T-helper 1 cell treated with Interleukin-12 subunit alpha and Interleukin-12 subunit beta and Interleukin-4 antibody, amounts not matched to agents 30 μg/mL and 1 μg/mL, for 36 hours (primary cell): ENCODE results near the gene LYPD5.
"Not testable (repeated sequence)": the region's sequence is repeated elsewhere in the genome, so short reads cannot be mapped to it uniquely, and the experiment has no call there.

Experiments
- H3K27ac Mint-ChIP-seq: one replicate; pipeline ENCODE4 v1.8.0; 2021; ENCODE audit warnings: mild to moderate bottlenecking, mixed read lengths
- H3K27me3 Mint-ChIP-seq: one replicate; pipeline ENCODE4 v1.8.0; 2021; ENCODE audit warnings: low read depth, mixed read lengths
- H3K36me3 Mint-ChIP-seq: one replicate; pipeline ENCODE4 v1.8.0; 2021; ENCODE audit warnings: low read depth, mixed read lengths
- H3K4me1 Mint-ChIP-seq: one replicate; pipeline ENCODE4 v1.8.0; 2021; ENCODE audit warnings: low read depth, mixed read lengths
- H3K4me3 Mint-ChIP-seq: one replicate; pipeline ENCODE4 v1.8.0; 2021; ENCODE audit warnings: mild to moderate bottlenecking, moderate library complexity, mixed read lengths
- H3K9me3 Mint-ChIP-seq: one replicate; pipeline ENCODE4 v1.8.0; 2021; ENCODE audit warnings: mixed read lengths

The LYPD5 gene, protein sequence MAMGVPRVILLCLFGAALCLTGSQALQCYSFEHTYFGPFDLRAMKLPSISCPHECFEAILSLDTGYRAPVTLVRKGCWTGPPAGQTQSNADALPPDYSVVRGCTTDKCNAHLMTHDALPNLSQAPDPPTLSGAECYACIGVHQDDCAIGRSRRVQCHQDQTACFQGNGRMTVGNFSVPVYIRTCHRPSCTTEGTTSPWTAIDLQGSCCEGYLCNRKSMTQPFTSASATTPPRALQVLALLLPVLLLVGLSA

DNA sequence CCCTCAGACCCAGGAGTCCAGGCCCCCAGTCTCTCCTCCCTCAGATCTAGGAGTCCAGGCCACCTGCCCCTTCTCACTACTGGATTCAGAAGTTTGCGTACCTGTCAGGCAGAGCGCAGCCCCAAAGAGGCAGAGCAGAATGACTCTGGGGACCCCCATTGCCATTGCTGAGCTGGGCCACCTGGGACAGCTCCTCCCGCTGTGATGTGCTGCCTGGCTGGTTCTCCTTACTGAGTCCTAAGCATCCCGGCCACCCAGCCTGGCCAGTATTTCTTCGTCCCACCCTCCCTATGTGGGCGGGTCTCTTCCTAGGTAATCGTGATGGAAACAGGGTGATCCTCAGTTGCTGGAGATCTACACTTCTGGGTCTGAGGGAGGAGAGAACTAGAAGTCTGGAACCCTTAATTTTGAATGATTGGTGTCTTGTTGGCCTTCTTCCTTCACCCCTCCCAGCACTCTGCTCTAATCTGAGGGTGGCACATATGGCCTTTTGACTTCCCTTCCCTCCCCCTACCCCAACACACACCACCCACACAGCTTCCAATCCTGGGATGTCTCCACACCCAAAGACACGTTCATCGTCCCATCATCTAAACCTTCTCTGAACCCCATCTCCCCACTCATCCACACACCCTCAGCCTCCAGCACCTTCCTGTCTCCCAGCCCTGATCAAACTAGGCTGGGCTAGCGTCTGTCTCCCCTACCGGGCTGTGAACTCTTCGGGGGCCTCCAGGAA is at the start of gene LYPD5:
LYPD5 (minus strand) TSS at position 232 of the 736 bp plus-strand sequence; CDS start at position 165, 67 bp downstream.
- Mint-ChIP-seq H3K9me3 (no peaks in the 10 kb centered on the region), H3K27ac (no peak within 1 kb of the TSS), H3K27me3 (peaks cover 12% of the 10 kb centered on the region), H3K36me3 (no peaks in the 10 kb centered on the region), H3K4me1 (peaks cover 5% of the 10 kb centered on the region), H3K4me3 (no peak within 1 kb of the TSS)

DNA sequence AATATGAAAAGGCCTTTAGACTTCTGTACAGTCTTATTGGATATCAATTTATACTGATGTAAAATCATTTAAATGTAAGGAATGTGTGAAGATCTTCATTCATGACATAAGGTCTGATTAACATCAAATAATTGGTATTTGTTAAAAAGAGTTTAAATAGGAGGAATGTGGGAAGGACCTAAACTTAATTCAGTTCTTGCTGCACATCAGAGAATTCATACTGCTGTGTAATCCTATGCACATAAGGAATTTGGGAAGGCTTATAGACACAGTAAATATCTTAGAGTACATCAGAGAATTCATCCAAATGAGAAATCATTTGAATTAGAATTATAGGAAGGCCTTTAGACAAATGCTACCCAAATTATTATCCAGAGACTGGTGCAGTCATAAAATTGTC is 46.6 kb upstream of the LYPD5 start:
- Mint-ChIP-seq H3K9me3 (peaks cover 71% of the 10 kb centered on the region), H3K4me3 (no peak overlapping the region), H3K36me3 (peaks cover 19% of the 10 kb centered on the region), H3K4me1 (no peaks in the 10 kb centered on the region), H3K27me3 (no peaks in the 10 kb centered on the region), H3K27ac (no peak overlapping the region)

DNA sequence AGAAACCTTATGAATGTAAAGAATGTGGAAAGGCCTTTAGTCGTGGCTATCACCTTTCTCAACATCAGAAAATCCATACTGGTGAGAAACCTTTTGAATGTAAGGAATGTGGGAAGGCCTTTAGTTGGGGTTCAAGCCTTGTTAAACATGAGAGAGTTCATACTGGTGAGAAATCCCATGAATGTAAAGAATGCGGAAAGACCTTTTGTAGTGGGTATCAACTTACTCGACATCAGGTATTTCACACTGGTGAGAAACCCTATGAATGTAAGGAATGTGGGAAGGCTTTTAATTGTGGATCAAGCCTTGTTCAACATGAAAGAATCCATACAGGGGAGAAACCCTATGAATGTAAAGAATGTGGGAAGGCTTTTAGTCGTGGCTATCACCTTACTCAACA is 45.6 kb upstream of the LYPD5 start:
- Mint-ChIP-seq H3K27ac (no peak overlapping the region), H3K27me3 (no peaks in the 10 kb centered on the region), H3K9me3 (peaks cover 71% of the 10 kb centered on the region), H3K36me3 (peaks cover 19% of the 10 kb centered on the region), H3K4me1 (no peaks in the 10 kb centered on the region), H3K4me3 (no peak overlapping the region)

DNA sequence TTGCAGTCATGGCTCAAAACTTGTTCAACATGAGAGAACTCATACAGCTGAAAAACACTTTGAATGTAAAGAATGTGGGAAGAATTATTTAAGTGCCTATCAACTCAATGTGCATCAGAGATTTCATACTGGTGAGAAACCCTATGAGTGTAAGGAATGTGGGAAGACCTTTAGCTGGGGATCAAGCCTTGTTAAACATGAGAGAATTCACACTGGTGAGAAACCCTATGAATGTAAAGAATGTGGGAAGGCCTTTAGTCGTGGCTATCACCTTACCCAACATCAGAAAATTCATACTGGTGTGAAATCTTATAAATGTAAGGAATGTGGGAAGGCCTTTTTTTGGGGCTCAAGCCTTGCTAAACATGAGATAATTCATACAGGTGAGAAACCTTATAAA is 45.0 kb upstream of the LYPD5 start:
- H3K4me1 Mint-ChIP-seq = no peaks in the 10 kb centered on the region
- H3K36me3 Mint-ChIP-seq = peaks cover 22% of the 10 kb centered on the region
- peaks cover 66% of the 10 kb centered on the region for H3K9me3 Mint-ChIP-seq
- H3K27ac Mint-ChIP-seq = no peak overlapping the region
- no peaks in the 10 kb centered on the region for H3K27me3 Mint-ChIP-seq
- H3K4me3 Mint-ChIP-seq = no peak overlapping the region

DNA sequence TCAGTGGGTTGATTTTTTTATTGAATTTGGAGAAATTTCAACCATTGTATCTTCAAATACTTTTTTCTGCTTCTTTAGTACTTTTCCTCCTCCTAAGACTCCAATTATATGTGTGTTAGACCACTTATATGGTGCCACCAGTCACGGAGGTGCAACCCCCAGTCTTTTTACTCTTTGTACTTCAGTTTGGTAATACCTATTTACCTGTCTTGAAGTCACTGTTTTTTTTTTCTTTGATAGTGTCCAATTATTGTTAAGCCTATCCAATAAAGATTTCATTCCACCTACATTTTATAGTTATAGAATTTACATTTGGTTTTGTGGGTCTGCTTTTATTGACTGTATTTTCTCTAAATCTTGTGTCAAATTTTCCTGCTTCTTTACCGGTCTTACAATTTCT is 39.8 kb upstream of the LYPD5 start:
- Mint-ChIP-seq H3K4me1 (no peaks in the 10 kb centered on the region), H3K9me3 (peaks cover 64% of the 10 kb centered on the region), H3K27ac (no peak overlapping the region), H3K27me3 (no peaks in the 10 kb centered on the region), H3K4me3 (no peak overlapping the region), H3K36me3 (peaks cover 48% of the 10 kb centered on the region)

DNA sequence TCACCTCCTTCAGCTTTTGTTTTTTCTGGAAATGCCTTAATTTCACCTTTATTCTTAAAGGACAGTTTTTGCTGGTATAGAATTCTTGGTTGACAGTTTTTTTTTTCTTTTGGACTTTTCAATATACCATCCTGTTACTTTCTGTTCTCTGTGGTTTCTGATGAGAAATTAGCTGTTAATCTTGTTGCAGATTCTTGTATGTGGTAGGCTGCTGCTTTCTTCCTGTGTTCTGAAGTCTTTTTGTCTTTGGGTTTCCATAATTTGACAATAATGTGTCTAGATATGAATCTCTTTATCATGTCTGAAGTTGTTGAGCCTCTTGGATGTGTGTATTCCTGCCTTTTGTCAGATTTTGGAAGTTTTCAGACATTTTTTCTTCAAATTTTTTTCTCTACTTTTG is 36.9 kb upstream of the LYPD5 start:
- no peak overlapping the region for H3K27ac Mint-ChIP-seq

DNA sequence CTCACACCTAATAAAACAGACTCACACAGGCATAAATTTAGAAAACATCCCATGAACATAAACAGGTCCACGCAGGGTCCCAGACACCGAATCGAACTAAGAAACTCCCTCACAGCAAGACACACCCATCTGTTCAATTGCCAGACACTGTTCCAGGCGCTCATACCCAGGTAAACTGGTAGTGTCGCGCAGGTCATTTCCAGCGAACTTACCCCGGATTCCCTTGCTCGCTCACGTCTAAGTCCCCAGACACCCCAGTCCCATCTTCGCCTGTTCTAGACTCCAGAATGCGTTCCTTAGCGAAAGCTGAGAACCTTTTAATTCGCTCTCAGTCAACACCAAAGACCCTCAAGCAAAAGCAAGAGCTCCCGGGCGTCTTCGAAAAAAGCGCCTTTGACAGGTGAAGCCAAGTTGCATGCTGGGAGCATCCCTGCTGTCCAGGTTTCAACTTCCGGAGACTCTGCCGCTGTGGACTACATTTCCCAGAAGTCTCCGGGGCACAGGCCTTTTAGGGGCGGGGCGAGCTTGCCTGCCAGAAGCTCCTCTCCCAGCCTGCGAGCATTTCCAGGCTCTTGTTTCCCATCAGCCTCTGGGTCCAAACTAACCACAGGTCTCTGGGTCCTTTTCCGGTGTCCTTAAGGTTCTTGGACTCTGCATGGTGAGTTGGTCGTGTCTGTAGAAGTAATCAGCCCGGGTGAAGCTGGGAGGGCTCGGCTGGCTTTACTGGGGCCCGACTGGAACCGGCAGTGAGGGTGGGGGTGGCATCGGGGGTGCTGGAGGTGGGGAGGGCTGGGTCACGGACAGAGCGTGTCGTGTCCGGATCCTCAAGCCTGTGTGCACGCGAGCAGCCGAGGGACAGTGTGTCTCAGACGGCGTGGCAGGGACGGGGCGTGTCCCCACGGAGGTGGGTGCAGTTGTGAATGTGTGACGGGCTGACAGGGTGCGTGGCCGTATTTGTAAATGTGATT is 24.8 kb upstream of the LYPD5 start, which contains the start of gene ZNF283:
ZNF283 (plus strand) TSS at position 535 of the 968 bp plus-strand sequence. CDS start 6,184 bp downstream, outside the sequence.
- Mint-ChIP-seq H3K4me3 (peak within 1 kb of the TSS; percentile 85), H3K4me1 (peaks cover 19% of the 10 kb centered on the region), H3K36me3 (peaks cover 27% of the 10 kb centered on the region), H3K27me3 (no peaks in the 10 kb centered on the region), H3K27ac (no peak within 1 kb of the TSS), H3K9me3 (peaks cover 31% of the 10 kb centered on the region)

More for the DNA sequence above, 36.9 kb upstream of the LYPD5 start:
- Mint-ChIP-seq H3K36me3 (peaks cover 62% of the 10 kb centered on the region), H3K27me3 (no peaks in the 10 kb centered on the region), H3K4me3 (no peak overlapping the region), H3K4me1 (no peaks in the 10 kb centered on the region), H3K9me3 (peaks cover 65% of the 10 kb centered on the region)

DNA sequence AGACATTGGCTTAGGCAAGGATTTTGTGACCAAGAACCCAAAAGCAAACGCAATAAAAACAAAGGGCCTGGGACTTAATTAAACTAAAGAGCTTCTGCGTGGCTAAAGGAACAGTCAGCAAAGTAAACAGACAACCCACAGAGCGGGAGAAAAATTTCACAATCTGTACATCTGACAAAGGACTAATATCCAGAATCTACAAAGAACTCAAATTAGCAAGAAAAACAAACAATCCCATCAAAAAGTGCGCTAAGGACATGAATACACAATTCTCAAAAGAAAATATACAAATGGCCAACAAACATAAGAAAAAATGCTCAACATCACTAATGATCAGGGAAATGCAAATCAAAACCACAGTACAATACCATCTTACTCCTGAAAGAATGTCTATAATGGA is 22.3 kb upstream of the LYPD5 start:
- peaks cover 38% of the 10 kb centered on the region for H3K9me3 Mint-ChIP-seq
- peaks cover 15% of the 10 kb centered on the region for H3K27me3 Mint-ChIP-seq
- H3K36me3 Mint-ChIP-seq = peaks cover 20% of the 10 kb centered on the region
- not testable (repeated sequence) for H3K4me3 Mint-ChIP-seq, H3K27ac Mint-ChIP-seq
- H3K4me1 Mint-ChIP-seq = peaks cover 28% of the 10 kb centered on the region

DNA sequence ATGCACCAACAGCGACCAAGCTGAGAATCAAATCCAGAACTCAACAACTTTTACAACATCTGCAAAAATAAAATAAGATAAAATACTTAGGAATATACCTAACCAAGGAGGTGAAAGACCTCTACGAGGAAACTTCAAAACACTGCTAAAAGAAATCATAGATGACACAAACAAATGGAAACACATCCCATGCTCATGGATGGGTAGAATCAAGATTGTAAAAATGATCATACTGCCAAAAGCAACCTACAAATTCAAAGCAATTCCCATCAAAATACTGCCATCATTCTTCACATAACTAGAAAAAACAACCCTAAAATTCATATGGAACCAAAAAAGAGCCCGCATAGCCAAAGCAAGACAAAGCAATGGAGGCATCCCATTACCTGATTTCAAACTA is 21.6 kb upstream of the LYPD5 start:
- H3K36me3 Mint-ChIP-seq = peaks cover 14% of the 10 kb centered on the region
- peaks cover 28% of the 10 kb centered on the region for H3K4me1 Mint-ChIP-seq
- peaks cover 38% of the 10 kb centered on the region for H3K9me3 Mint-ChIP-seq
- H3K27me3 Mint-ChIP-seq = peaks cover 15% of the 10 kb centered on the region
- H3K27ac Mint-ChIP-seq, H3K4me3 Mint-ChIP-seq: not testable (repeated sequence)

DNA sequence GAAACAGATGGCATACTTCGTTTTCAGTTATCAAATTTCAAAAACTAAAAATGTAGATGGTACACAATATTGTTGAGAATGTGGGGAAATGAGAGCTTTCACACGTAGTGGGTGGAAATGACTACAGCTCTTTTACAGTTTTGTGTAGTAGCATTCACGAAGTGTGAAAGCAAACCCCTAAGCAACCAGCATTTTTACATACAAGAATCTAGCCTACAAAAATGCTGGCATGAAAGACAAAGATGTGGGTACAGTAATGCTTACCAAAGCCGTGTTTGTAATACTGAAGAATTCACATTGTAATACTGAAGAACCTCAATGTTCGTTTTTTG is 18.6 kb upstream of the LYPD5 start:
- peaks cover 35% of the 10 kb centered on the region for H3K9me3 Mint-ChIP-seq
- H3K27me3 Mint-ChIP-seq = peaks cover 20% of the 10 kb centered on the region
- peaks cover 10% of the 10 kb centered on the region for H3K4me1 Mint-ChIP-seq
- peaks cover 6% of the 10 kb centered on the region for H3K36me3 Mint-ChIP-seq
- H3K27ac Mint-ChIP-seq = no peak overlapping the region
- peak overlapping the region; percentile 84 for H3K4me3 Mint-ChIP-seq

DNA sequence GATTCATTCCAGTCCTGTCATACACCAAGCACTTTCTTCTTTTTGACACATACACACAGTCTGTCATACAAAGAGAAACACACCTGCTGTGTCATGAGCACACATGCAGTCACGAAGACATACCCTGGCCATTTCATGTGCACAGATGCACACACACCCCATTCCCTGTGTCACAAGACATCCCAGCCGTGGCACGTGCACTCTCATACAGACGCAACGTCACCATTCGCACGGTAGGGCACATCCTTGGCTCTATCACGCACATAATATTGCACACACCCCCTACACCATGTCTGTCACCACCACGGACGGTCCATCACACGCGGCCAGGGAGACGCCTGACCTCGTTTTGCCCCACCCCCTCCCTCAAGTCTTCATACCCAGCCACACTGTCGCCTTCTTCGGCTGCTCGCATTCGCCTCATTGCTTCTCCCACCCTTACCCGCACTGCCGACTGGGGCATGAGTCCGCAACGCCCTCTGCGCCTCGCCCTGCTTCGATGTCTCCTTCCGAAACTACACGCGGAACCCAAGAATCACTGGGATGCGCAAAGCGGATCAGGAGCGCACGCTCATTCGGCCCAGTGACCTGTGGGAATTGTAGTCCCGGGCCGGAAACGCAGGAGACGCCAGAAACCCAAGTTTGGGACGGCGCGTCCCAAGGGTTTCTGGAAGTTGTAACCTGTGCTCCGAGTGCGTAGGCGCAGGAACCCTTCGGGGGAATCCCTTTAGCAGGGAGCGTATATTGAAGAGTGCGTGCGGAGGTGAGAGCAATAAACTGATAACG is 18.0 kb upstream of the LYPD5 start:
- H3K36me3 Mint-ChIP-seq = peaks cover 6% of the 10 kb centered on the region
- H3K9me3 Mint-ChIP-seq = peaks cover 35% of the 10 kb centered on the region
- H3K27me3 Mint-ChIP-seq = peaks cover 20% of the 10 kb centered on the region
- peak overlapping the region; percentile 84 for H3K4me3 Mint-ChIP-seq
- H3K4me1 Mint-ChIP-seq = peaks cover 8% of the 10 kb centered on the region
- no peak overlapping the region for H3K27ac Mint-ChIP-seq

DNA sequence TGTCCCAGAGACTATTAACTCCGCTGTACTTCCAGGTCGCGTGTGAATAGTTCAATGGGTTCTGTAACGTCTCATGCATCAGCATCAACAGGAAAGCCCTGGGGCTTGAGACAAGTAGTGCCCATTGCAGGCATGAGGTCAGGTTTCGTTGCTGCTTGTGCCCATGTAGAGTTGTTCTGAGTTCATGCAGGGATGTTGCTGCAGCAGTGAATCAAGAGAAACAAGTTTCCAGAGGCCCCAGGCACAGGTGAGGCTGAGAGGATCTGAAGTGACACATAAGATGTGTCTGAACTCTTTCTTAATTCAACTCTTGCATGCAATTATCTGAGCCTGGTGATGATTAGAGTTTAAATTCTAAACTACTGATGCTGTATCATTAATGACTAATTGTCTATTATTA is 16.3 kb upstream of the LYPD5 start:
- H3K27me3 Mint-ChIP-seq = peaks cover 23% of the 10 kb centered on the region
- peaks cover 22% of the 10 kb centered on the region for H3K9me3 Mint-ChIP-seq
- no peak overlapping the region for H3K4me3 Mint-ChIP-seq
- H3K4me1 Mint-ChIP-seq = peaks cover 8% of the 10 kb centered on the region
- peaks cover 6% of the 10 kb centered on the region for H3K36me3 Mint-ChIP-seq
- H3K27ac Mint-ChIP-seq = no peak overlapping the region

DNA sequence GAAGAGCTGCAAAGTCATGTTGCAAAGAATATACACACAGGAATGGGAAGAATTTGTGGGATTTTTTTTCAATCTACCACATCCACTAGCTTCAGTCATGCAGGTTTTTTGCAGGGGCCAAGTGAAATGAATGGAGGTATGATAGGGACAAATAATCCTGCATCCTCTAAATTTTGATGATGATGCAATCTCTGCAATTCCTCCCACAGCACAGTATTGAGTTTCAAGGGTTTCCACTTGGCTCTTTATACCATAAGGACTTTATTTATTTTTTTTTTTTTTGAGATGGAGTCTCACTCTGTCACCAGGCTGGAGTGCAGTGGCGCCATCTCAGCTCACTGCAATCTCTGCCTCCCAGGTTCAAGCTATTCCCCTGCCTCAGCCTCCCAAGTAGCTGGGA is 15.2 kb upstream of the LYPD5 start:
- H3K4me1 Mint-ChIP-seq, H3K27ac Mint-ChIP-seq, H3K4me3 Mint-ChIP-seq, H3K36me3 Mint-ChIP-seq: not testable (repeated sequence)
- H3K9me3 Mint-ChIP-seq = peaks cover 24% of the 10 kb centered on the region
- peaks cover 23% of the 10 kb centered on the region for H3K27me3 Mint-ChIP-seq
